Measurements from ENCODE around the gene ALOX15.

DNA sequence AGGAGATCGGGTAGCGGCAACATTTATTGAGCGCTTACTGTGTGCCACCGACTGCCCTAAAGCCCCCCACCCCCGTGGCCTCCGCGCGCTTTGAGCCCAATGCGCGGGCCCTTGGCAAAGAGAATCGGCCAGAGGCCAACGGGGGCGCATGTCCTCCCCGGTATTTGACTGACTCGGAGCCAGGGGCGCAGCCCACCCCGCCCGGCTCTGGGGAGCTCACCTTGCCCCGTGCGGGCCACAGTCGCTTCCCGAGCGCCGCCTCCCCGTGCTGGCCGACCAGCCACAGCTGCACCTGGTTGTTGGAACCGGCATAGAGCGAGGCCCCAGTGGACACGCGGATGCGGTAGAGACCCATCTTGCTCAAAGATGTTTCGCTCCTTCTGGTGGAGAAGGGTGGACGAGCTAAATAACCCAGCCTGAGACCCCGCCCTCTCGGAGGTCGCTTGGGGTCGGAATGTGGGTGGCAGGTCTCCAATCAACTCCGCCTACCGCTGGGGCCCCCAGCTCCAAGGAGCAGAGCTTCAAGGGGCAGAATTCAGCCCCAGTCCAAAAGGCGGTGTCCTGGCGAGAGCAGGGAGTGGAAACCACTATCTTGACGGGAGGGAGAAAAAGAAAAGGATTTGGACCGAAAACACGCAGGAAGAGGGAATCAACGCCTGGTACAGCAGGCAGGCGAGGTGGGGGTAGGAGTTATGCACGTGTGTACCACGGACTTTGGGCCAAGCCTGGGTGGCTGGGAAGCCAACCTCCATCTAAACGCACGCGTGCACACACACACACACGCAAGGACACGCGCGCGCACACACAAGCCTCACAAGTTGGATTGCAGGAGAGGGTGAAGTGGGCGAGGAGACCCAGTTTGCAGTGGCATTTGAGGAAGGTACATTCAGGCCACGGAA, at the start of gene ALOX15:
- TF ChIP-seq, protein P1, sequence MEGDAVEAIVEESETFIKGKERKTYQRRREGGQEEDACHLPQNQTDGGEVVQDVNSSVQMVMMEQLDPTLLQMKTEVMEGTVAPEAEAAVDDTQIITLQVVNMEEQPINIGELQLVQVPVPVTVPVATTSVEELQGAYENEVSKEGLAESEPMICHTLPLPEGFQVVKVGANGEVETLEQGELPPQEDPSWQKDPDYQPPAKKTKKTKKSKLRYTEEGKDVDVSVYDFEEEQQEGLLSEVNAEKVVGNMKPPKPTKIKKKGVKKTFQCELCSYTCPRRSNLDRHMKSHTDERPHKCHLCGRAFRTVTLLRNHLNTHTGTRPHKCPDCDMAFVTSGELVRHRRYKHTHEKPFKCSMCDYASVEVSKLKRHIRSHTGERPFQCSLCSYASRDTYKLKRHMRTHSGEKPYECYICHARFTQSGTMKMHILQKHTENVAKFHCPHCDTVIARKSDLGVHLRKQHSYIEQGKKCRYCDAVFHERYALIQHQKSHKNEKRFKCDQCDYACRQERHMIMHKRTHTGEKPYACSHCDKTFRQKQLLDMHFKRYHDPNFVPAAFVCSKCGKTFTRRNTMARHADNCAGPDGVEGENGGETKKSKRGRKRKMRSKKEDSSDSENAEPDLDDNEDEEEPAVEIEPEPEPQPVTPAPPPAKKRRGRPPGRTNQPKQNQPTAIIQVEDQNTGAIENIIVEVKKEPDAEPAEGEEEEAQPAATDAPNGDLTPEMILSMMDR (IDR thresholded peaks at IDR 0.05), result no peak
- no peak for TF ChIP-seq POLR2A (IDR thresholded peaks at IDR 0.05)
